GM21515 (cell line): ENCODE results near the gene SCGB3A2.
"Not testable (repeated sequence)": the region's sequence is repeated elsewhere in the genome, so short reads cannot be mapped to it uniquely, and the experiment has no call there.

Experiments
- ATAC-seq: cut with Tn5 transposase; IDR thresholded peaks from one replicate; pipeline ENCODE4 v1.9.1; 2021; ENCODE audit not compliant: unreplicated experiment

Gene SCGB3A2

DNA sequence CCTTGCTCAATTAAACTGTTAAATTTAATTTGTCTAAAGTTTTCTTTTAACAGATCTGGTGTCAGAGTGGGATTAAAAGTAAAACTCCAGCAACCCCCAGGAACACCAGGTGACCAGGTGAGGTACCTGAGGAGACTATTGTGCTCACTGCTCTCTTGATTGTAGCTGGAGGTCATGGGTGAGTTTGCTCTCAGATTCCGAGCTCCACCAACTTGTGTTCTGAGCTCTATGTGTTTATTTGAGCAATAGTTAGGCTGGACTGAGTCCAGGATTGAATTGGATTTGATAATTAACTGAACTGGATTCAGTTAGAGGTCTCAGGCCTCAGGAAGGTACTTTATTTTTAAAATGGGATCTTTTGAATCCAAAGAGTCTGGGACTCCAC lies 17.9 kb upstream of the SCGB3A2 start:
- no peak for ATAC-seq

DNA sequence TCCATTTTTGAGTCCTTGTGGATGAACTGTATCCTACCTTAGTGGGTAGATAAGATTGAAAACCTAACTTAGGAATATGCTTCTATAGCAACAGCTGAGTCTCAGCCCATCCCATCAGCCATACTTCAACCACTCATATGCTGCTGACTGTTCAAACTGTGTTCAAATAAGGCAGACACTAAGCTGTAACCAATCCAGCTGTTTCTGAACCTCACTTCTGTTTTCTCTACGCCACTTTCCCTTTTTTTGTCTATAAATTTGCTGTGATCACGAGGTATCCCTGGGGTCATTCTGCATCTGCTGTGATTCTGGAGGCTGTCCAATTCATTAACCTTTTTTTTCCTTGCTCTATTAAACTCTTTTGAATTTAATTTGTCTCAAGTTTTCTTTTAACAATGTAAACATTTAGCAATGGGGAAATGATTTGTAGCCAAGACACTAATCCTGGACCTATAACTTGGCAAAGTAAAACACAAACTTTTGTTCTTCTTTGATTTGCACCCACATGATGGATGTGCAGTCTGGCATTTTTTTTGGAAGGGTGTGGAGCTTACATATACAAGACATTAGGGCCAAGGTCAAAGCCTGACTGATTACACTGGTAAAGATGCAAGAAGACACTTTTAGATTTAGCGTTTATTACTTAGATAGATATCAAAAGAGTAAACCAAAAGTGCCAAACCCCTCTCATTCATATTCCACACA lies 14.9 kb upstream of the SCGB3A2 start:
- no peak for ATAC-seq

DNA sequence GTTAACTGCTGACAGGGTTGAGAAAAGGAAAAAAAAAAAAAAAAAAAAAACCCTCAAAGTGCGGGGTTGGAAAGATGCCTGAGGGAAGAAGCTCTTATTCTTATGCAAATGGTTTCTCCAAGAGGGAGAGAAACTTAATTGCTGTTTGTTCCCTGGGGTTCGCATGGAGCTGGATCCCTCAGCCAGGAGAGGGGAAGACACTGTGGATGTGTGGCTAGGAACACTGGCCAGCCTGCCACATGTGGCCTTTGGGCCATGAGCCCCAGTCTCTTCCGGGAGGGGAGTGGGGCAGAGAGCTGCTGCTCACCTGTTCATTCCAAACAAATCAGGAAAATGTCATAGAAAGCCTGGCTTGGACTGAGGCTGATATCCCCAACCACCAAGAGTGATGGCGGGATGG lies 9.4 kb upstream of the SCGB3A2 start:
- ATAC-seq = no peak

- not testable (repeated sequence) for ATAC-seq
These were observed 8.6 kb upstream of the SCGB3A2 start for GRCh38 chr5:147869892-147870291.

DNA sequence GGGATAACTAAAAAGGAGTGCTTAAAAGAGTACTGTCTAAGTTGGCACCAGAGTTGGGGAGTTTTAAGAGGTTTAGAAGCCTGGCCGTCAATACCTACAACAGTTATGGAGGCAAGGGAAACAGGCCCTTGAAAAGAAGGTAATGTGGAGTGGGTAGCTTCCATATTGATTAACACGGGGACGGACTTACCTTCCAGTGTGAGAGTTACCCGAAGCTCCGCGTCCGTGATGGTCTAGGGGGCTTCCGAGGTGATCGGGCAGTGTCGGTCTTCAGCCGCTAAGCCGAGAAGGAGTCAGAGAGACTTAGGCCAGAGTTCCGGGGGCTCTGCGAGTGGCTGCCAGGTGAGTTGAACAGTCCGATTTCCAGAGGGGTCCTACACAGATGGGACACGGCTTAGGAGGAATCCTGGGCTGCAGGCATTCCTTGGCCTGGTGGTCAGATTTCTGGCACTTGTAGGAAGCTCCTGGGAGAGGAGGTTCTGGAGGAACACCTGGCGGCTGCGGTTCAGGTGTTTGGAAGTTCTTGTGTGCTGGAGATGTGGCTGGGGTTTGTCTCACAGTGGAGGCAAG lies 6.4 kb upstream of the SCGB3A2 start:
- not testable (repeated sequence) for ATAC-seq

DNA sequence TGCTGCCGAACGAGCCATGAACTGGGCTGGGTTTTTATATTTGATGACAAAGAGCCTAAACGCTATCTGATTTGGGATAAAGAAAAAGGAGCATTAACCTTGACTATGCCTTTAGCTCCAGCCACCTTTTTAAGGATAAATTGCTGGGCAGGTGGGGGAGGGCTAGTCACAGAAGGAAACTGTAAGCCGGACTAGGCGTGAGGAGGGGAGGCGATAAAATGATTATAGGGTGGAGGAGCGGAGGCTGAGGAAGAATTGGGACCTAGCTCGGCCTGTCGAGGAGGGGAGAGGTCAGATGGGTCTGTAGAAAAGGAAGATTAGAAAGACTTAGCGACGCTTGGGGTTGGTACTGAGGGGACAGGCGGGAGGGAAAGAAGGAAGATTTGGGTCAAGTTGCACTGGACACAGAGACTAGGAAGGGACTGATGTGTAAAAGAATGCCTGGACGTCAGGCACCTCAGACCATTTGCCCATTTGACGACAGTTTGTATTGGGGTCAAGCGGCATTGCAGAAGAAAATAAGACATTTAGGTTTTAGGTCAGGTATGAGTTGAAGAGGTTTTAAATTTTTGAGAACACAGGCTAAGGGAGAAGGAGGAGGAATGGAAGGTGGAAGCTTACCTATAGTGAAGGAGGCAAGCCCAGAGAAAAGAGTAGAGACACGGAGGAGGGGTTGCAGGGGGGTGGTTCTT lies 5.6 kb upstream of the SCGB3A2 start:
- not testable (repeated sequence) for ATAC-seq

GRCh38 chr5:147874118-147874875 lies 4.2 kb upstream of the SCGB3A2 start:
- ATAC-seq = not testable (repeated sequence)

DNA sequence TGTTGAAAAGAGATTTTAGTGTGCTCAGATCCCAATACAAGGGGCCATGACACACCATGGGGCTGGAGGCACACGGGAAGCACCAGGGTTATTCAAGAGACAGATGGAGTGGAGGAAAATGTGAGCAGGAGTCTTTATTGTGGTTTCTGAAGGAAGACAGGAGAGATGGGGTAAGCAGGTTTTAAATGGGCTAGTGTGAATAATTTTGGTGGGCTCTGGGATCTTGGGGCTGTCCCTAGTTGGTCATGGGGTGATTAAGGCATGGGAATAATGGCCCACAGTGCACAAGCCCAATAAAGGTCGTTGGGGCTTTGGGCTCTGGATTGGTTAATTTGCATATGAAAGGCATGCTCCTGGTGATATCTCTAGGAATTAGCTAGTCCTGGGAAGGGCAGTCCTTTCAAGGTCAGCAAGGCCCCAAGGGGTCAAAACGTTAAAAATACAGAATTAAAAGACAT lies 3.6 kb upstream of the SCGB3A2 start:
- no peak for ATAC-seq

DNA sequence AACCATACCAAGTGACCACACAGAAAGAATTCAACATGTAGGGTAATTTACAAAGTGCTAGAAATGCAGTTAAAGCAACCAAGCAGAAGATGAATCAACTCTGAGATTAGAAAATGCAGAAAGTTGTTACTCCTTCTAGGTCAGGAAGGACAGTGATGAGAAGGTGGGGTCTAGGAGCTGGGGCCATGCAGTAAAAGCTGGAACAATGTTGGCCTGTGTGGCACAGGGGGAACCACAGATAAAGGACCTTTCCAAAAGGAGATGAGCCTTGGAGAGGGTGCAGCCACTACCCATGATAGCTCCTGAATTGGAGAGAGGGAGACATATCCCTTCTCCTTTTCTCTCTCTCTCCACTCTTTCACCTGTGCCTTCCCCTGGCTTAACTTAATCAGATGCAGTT lies 2.4 kb upstream of the SCGB3A2 start:
- ATAC-seq = no peak

DNA sequence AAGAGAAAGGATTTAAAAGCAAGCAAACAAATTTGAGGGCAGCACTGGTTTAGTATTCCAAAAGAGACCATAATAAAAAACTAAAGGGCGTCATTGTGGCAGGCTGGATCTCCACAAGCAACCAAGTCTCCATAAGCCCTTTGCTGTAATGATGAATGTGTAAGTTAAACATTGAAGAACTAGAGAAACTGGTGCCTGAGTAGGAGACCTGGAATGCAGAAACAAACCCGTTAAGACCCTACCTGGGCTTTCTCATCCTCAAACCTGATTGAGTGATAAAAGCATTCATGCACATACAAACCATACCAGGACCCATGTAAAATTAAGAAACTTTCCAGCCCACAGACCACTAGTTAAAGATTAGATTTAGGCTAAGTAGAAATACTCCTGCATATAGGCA lies 1.9 kb upstream of the SCGB3A2 start:
- ATAC-seq = no peak

- no peak for ATAC-seq
These were observed 1.3 kb downstream of the SCGB3A2 start for GRCh38 chr5:147879784-147880183.

- ATAC-seq = no peak
These were observed 2.0 kb downstream of the SCGB3A2 start for GRCh38 chr5:147880487-147880886.

- ATAC-seq = no peak
These were observed 4.2 kb downstream of the SCGB3A2 start for GRCh38 chr5:147882586-147883313.

- ATAC-seq = no peak
These were observed 8.6 kb downstream of the SCGB3A2 start for GRCh38 chr5:147887026-147887627.

DNA sequence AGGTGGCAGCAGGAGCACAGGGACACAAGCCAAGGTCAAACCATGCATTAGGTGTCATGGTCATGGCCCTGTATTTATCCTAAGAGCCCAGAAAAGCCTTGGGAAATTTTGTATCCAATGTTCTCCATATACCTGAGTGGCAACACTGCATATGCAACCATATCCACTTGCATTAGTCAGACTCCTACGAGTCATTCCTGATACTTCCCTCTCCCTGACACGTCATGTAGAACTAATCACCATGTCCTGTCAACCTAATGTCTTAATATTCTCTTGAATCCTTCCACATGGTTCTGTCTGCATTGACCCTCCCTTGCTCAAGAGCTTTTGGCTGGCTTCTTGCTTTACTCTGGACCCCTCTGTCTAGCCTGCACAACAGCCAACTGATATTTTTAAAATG lies 9.4 kb downstream of the SCGB3A2 start:
- ATAC-seq = no peak

- no peak for ATAC-seq
These were observed 14.3 kb downstream of the SCGB3A2 start for GRCh38 chr5:147892696-147893296.

- no peak for ATAC-seq
These were observed 15.3 kb downstream of the SCGB3A2 start for GRCh38 chr5:147893820-147894219.

GRCh38 chr5:147895864-147896263 lies 17.4 kb downstream of the SCGB3A2 start:
- no peak for ATAC-seq

DNA sequence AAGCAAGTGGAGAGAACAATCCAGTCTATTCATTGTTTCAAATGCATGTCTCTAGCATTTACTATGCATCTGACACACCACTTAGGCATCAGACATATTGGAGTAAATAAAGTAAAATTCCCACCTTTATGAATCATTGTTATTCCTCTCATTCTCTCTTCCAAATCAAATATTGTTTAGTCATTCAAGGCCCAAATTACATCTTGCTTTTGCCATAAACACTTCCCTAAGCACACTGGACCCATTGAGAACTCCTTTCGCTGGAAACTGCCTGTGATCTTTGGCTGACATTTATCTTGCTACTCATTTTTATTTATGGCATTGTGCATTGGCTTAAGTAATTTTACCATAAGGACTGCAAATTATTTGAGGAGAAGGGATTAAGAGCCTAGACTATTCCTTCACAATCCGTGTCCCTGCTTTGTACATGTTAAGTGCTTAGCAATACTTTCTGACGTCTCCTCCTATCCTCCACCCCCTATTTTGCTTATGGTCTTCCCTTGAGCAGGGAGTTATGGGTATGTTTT lies 20.4 kb downstream of the SCGB3A2 start:
- ATAC-seq = no peak

DNA sequence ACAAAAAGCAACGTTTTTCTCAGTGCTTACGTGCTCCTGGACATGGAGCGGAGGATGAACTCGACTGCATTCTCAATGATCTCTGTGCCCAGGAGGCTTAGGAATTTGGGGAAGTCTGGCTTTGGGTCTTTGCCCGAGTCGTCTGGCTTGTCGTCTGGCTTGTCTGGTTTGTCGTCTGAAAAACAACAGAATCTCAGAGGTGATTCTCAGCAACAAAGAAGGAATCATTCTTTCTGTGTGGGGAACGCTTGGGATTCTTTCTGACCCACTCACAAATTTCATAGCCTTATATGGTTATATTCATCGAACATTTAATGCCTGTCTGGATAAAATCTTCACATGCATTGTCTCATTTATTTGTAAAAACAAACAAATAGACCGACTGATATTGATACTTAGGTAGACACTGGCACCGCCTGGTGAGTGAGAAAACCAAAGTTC lies 23.1 kb downstream of the SCGB3A2 start:
- ATAC-seq = no peak
